ENCODE results near the gene SLC9A1. TPM values are rescaled to one million over a fixed set of nuclear protein-coding genes. Genes with fewer than 3 reads are reported as not detected.

SLC9A1 gene
- total RNA-seq, 2 experiments from 2014 or later: 23.9 to 24.2 TPM

DNA sequence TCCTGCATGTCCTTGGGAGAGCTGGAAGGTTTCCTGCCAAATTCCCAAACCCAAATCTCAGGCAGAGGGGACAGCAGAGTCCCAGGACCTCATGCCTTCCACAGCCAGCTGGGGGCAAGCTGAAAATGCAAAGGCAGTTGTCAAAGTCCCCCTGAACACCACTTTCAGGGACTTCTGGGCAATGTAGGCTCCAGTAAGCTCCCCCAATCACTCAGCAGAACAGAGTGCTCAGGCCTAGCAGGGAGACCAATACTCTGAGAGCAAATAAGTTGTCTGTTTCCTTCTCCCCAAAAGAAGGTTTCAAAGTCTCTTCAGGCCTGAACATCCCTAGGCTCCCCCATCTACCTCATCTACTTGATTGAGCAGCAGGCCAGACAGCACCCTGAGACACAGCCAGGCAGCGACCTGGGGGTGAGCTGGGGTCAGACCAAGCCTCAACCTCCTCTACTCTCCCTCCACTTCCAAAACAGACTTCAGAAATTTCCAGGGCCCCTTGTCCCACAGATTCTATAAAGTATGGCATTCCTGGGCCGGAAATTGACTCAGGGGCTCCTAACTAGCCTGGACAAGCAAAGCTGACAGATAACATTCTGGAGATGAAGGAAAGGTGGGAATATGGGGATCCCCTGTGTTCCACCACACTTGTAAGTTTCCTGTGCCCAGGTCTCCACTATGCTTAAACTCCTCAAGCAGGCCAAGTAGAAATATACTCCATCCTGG, 1.9 kb downstream of the SLC9A1 start:
- ChIA-PET POLR2A (interaction anchor here (1.3 kb wide), 1 partner anchor 41 kb away, joined by 4 read pairs; no protein-coding TSS in a partner anchor), CTCF (interaction anchor here (1.1 to 1.6 kb wide), 3 partner anchors 13 to 50 kb away, joined by 4 to 5 read pairs (median 5); no protein-coding TSS in a partner anchor)

- ChIA-PET POLR2A (interaction anchor here (1.0 to 1.3 kb wide), 2 partner anchors 15 to 40 kb away, joined by 4 to 5 read pairs; no protein-coding TSS in a partner anchor), CTCF (interaction anchor here (1.1 to 1.6 kb wide), 3 partner anchors 12 to 49 kb away, joined by 4 to 5 read pairs (median 5); no protein-coding TSS in a partner anchor)
These were observed 2.7 kb downstream of the SLC9A1 start for GRCh38 chr1:27152004-27152828.

DNA sequence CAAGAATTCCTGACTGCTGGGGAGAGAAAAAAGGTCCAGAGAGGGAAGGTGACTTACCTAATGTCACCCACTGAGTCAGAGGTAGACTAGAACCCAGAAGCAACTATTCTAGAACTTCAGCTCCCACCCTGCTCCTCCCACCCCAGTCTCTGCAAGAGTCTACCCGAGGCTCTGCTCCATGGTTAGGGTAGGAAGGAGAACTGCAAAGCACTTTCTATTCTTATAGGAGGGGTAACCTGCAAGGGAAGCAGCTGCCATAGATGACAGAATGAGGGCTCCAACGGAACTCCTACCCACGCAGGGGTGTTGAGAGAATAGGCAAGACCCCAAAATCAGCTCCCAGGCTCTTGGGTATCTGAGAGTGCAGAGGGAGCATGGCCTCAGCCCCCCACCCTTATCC, 4.3 kb downstream of the SLC9A1 start:
- ChIA-PET CTCF (no interaction called here), POLR2A (interaction anchor here (1.0 kb wide), 1 partner anchor 13 kb away, joined by 5 read pairs; no protein-coding TSS in a partner anchor)

GRCh38 chr1:27150183-27150582, 4.7 kb downstream of the SLC9A1 start:
- POLR2A ChIA-PET: no interaction called here
- CTCF ChIA-PET: no interaction called here

GRCh38 chr1:27149762-27150113, 5.2 kb downstream of the SLC9A1 start:
- POLR2A ChIA-PET: no interaction called here
- CTCF ChIA-PET: no interaction called here

GRCh38 chr1:27149084-27149761, 5.7 kb downstream of the SLC9A1 start:
- CTCF ChIA-PET: no interaction called here
- POLR2A ChIA-PET: no interaction called here

- ChIA-PET CTCF (no interaction called here), POLR2A (no interaction called here)
These were observed 6.3 kb downstream of the SLC9A1 start for GRCh38 chr1:27148591-27148990.

- POLR2A ChIA-PET: no interaction called here
- CTCF ChIA-PET: no interaction called here
These were observed 6.9 kb downstream of the SLC9A1 start for GRCh38 chr1:27147842-27148518.

- ChIA-PET POLR2A (interaction anchor here (1.4 kb wide), 1 partner anchor 9 kb away, joined by 3 read pairs; no protein-coding TSS in a partner anchor), CTCF (interaction anchor here (0.6 to 2.1 kb wide), 3 partner anchors 9 to 93 kb away, joined by 4 to 10 read pairs (median 5); partner anchors contain the start of gene SLC9A1)
These were observed 9.0 kb downstream of the SLC9A1 start for GRCh38 chr1:27145934-27146354.

- POLR2A ChIA-PET: interaction anchor here (1.4 kb wide), 1 partner anchor 8 kb away, joined by 3 read pairs; no protein-coding TSS in a partner anchor
These were observed 9.8 kb downstream of the SLC9A1 start for GRCh38 chr1:27144920-27145661.

GRCh38 chr1:27144049-27144748, 10.7 kb downstream of the SLC9A1 start:
- CTCF ChIA-PET: interaction anchor here (1.0 to 2.0 kb wide), 3 partner anchors 11 to 42 kb away, joined by 3 to 5 read pairs (median 3); partner anchors contain the start of gene SLC9A1
- POLR2A ChIA-PET: no interaction called here

More at GRCh38 chr1:27144920-27145661, 9.8 kb downstream of the SLC9A1 start:
- CTCF ChIA-PET: interaction anchor here (0.6 to 2.1 kb wide), 3 partner anchors 9 to 92 kb away, joined by 4 to 10 read pairs (median 5); partner anchors contain the start of gene SLC9A1

DNA sequence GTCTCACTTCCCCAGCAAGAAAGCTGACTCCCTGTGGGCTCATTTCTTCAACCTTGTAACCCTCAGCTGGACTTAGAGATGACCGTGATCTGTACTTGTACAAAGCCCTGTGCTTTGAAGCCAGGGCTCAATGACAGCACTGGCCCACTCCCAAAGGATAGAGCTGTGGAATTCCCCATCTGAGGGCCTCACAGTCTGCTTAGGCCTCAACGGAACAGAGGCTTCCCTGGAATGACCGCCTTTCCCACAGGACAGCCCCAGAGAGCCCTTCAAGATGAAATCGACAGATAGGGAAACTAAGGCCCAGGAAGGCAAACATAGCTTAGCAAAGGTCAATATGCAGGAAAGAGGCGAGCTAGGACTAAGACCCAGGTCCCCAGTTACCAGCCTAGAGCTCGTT, 11.5 kb downstream of the SLC9A1 start:
- ChIA-PET POLR2A (interaction anchor here (1.0 kb wide), 1 partner anchor 11 kb away, joined by 4 read pairs; the partner anchor contains the start of gene SLC9A1), CTCF (interaction anchor here (0.7 to 2.0 kb wide), 4 partner anchors 11 to 85 kb away, joined by 3 to 5 read pairs (median 3); partner anchors contain the start of gene SLC9A1)

GRCh38 chr1:27142464-27142863, 12.5 kb downstream of the SLC9A1 start:
- CTCF ChIA-PET: interaction anchor here (0.9 to 2.0 kb wide), 2 partner anchors 12 to 40 kb away, joined by 5 to 6 read pairs; partner anchors contain the start of gene SLC9A1
- POLR2A ChIA-PET: no interaction called here

- CTCF ChIA-PET: interaction anchor here (1.9 kb wide), 1 partner anchor 13 kb away, joined by 7 read pairs; the partner anchor contains the start of gene SLC9A1
- POLR2A ChIA-PET: interaction anchor here (1.0 kb wide), 1 partner anchor 13 kb away, joined by 3 read pairs; no protein-coding TSS in a partner anchor
These were observed 13.5 kb downstream of the SLC9A1 start for GRCh38 chr1:27141266-27142003.

- ChIA-PET POLR2A (interaction anchor here (0.7 to 1.0 kb wide), 2 partner anchors 15 to 1568 kb away, joined by 3 read pairs; partner anchors contain the start of gene SLC9A1), CTCF (interaction anchor here (0.9 to 1.9 kb wide), 3 partner anchors 12 to 30 kb away, joined by 3 to 7 read pairs (median 5); partner anchors contain the start of gene SLC9A1)
These were observed 14.9 kb downstream of the SLC9A1 start for GRCh38 chr1:27139980-27140379.

GRCh38 chr1:27138927-27139326, 16.0 kb downstream of the SLC9A1 start:
- CTCF ChIA-PET: interaction anchor here (1.5 kb wide), 1 partner anchor 27 kb away, joined by 4 read pairs; no protein-coding TSS in a partner anchor
- POLR2A ChIA-PET: interaction anchor here (1.0 kb wide), 1 partner anchor 16 kb away, joined by 3 read pairs; the partner anchor contains the start of gene SLC9A1

Data from activated CD8-positive, alpha-beta memory T cell treated with anti-CD3 and anti-CD28 coated beads for 36 hours (primary cell).